ENCODE data around the gene SOCS3.

Gene SOCS3

DNA sequence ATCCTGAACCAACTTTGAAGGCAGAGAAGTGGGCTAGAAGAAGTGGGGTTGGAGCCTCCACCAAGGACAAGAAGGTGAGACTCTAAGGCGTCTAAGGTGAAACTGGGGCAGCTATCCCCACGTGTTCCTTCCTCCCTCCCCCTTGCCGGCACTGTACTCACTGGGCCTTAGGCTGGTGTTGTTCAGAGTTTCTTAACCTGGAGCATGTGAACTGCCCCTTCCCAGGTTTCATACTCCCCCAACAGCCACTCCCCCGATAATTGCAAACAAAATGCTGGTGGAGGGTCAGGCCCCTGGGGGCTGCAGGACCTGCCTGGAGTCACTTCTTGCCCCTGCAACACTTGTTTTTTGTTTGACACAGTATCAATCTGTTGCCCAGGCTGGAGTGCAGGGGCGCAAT, 7.3 kb upstream of the SOCS3 start:
- ATAC-seq (ENCODE audit: low read depth) (no peak), DNase-seq (ENCODE audit: low spot score in 2 of 2) (no peak)
- Mint-ChIP-seq H3K27me3 (peaks cover 9% of the 10 kb centered on the region), H3K27ac (no peak overlapping the region), H3K36me3 (no peaks in the 10 kb centered on the region), H3K4me3 (no peak overlapping the region), H3K4me1 (peaks cover 9% of the 10 kb centered on the region), H3K9me3 (no peaks in the 10 kb centered on the region)

DNA sequence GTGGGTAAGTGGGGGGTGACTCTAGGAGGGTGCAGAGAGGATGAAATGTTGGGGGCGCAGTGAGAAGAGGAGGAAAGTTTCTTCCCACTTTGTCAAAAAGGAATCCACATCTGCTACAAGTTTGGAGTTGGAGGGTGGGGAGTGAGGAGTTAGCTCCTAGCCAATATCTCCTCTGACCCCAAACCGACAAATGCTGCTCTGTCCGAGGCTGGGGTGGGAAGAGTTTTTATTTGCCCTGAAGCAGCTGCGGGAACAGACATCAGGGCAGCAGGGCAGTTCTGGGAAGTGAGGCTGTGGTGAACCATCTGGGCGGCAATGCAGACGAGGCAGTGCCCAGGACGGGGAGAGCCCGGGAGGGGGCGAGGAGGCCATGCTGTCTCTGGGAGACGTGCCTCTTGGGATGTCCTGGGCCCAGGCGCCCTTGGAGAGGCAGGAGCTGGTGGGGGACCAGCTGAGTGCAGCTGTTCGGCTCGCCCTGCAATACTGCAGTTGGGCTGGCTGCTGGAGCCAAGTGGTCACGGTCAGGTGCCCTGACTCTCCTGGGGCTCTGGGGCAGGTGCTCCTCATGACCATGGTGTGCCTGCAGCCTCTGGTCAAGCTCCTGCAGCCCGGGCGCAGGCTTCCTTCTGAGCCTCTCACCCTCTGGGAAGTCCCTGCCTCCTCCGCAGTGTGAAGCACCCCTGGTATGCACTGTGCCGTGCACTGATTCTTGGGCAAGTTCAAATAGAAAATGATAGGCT, 6.4 kb upstream of the SOCS3 start:
- Mint-ChIP-seq H3K27me3 (peaks cover 9% of the 10 kb centered on the region), H3K27ac (no peak overlapping the region), H3K36me3 (no peaks in the 10 kb centered on the region), H3K9me3 (no peaks in the 10 kb centered on the region), H3K4me1 (peaks cover 9% of the 10 kb centered on the region), H3K4me3 (no peak overlapping the region)
- DNase-seq (ENCODE audit: low spot score in 2 of 2) (no peak), ATAC-seq (ENCODE audit: low read depth) (peak; percentile 70)

DNA sequence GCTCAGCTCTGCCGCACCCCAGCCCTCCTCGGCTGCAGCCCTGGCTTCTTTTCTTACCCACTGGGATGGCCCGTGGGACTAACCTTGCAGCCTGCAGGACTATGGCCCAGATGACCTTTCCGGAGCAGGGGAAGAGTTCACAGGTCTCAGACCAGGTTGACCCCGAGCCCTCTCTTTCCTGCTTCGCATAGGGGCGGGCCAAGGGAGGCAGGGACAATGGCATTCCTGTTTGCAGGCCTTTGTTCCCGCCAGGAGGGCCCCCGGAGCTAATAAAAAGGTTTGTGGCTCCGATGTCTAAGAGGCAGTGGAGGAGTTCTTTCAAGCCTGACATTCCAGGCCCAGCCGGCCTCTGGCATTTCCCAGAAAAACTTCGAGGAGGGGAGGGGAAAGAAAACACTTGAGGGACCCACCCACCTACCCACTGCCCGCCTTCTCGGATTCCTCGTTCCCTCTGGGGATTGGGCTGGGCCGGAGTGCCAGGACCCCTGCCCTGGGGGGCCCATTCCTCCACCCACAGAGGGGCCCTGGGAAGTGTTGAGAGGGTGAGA, 5.8 kb upstream of the SOCS3 start:
- Mint-ChIP-seq H3K27me3 (peaks cover 9% of the 10 kb centered on the region), H3K9me3 (no peaks in the 10 kb centered on the region), H3K36me3 (no peaks in the 10 kb centered on the region), H3K4me1 (peaks cover 9% of the 10 kb centered on the region), H3K4me3 (no peak overlapping the region), H3K27ac (no peak overlapping the region)
- DNase-seq (ENCODE audit: low spot score in 2 of 2) (no peak), ATAC-seq (ENCODE audit: low read depth) (no peak)

DNA sequence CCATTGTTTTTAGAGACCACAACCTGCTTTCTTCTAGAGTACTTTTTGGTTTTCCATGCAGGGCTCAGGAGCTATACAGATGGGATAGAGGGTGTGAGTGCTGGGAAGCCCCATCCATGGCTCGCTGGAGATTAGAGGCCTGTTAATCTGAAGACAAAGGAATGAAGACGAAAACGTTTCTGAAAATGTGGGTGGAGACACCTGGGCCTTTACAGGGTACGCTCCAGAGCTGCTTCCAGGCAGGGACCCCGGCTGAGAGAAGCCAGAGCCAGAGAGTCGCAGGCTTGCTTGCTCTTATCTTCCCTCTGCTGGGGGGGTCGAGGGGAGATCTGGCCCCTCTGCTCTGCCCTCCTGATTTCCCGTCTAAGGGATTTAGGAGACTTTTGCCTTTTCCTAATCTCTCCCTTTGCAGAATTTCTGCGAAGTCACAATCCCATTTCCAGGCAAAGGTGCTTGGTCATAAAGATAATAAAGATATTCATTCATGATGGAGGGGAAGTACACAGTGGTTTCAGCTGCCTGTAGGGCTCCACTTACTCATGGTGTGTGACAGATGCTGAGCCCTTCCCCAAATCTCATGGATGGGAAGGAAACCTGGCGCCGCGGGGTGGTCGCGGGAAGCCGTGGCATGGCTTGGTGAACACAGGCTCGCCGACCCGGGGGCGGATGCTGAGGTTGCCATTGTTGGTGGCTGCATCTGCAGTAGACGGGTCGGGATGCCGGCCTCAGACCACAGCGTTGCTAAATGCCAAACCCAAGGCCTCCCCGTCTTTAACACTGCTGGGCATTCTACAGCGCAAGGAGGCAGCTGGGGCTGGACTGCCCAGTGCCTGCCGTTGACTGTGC, 4.8 kb upstream of the SOCS3 start:
- Mint-ChIP-seq H3K27ac (no peak overlapping the region), H3K4me3 (no peak overlapping the region), H3K36me3 (no peaks in the 10 kb centered on the region), H3K27me3 (peaks cover 9% of the 10 kb centered on the region), H3K4me1 (peaks cover 9% of the 10 kb centered on the region), H3K9me3 (no peaks in the 10 kb centered on the region)
- DNase-seq (ENCODE audit: low spot score in 2 of 2) (no peak), ATAC-seq (ENCODE audit: low read depth) (no peak)

DNA sequence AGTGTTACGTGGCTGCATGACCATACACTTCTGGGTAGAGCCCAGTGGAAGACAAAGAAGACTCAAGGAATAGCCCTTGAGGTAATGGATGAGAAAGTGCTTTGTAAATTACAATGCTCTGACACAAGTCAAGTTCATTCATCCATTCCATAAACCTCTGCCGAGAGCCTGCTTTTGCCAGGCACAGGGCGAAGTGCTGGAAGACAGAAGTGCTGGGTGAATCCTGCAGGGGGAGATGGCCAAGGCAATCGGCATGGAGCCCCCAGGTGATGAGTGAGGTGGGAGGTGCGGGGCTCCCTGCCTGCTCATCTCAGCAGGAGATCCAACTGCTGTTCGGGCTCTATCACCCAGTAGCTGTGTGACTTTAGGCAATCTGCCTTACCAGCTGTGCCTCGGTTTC, 2.8 kb upstream of the SOCS3 start:
- Mint-ChIP-seq H3K36me3 (no peaks in the 10 kb centered on the region), H3K27ac (no peak overlapping the region), H3K27me3 (peaks cover 9% of the 10 kb centered on the region), H3K9me3 (no peaks in the 10 kb centered on the region), H3K4me1 (peaks cover 15% of the 10 kb centered on the region), H3K4me3 (no peak overlapping the region)
- ATAC-seq (ENCODE audit: low read depth) (no peak), DNase-seq (ENCODE audit: low spot score in 2 of 2) (no peak)

DNA sequence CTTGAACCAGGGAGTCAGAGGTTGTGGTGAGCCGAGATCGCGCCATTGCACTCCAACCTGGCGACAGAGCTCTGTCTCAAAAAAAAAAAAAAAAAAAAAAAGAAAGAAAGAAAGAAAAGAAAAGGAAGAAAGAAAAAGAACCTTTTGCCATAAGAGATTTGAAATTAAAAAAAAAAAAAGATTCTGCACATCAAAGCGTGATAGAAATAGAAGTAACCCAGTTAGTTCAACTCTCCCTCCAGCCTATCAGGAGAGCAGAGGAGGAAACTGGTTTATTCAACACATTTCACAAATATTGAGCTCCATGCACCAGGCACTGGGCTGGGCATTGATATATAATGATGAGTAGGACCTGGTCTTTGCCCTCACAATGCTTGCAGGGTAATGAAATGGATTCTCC, 2.4 kb upstream of the SOCS3 start:
- Mint-ChIP-seq H3K36me3 (no peaks in the 10 kb centered on the region), H3K4me3 (no peak overlapping the region), H3K9me3 (no peaks in the 10 kb centered on the region), H3K27ac (no peak overlapping the region), H3K4me1 (peaks cover 17% of the 10 kb centered on the region), H3K27me3 (peaks cover 9% of the 10 kb centered on the region)
- DNase-seq (ENCODE audit: low spot score in 2 of 2) (no peak), ATAC-seq (ENCODE audit: low read depth) (no peak)

DNA sequence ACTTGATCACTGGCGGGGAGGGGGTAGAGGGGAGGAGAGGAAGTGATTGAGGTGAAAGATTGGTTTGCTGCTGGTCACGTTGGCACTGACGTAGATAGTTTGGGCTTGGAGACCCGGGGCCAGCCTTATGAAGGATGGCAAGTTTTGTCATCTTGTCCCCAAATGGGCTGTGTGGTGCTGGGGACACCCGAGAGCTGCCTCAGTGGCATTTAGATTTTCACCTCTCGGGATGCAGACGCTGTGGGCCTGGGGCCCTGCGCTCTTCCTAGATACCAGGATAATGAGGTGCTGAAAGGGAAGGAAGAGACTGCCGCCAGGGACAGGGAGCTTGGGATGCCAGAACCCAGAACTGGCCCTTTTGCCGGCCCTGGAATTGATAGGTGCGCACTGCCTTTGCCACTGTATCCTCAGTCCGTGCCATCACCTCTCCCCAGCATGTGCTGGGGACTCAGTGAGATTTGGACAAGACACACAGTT, 1.4 kb upstream of the SOCS3 start:
- no peak for DNase-seq (ENCODE audit: low spot score in 2 of 2)
- ATAC-seq (ENCODE audit: low read depth), result no peak
- Mint-ChIP-seq H3K4me3 (no peak overlapping the region), H3K36me3 (no peaks in the 10 kb centered on the region), H3K27ac (no peak overlapping the region), H3K9me3 (no peaks in the 10 kb centered on the region), H3K27me3 (peaks cover 9% of the 10 kb centered on the region), H3K4me1 (peaks cover 21% of the 10 kb centered on the region)

DNA sequence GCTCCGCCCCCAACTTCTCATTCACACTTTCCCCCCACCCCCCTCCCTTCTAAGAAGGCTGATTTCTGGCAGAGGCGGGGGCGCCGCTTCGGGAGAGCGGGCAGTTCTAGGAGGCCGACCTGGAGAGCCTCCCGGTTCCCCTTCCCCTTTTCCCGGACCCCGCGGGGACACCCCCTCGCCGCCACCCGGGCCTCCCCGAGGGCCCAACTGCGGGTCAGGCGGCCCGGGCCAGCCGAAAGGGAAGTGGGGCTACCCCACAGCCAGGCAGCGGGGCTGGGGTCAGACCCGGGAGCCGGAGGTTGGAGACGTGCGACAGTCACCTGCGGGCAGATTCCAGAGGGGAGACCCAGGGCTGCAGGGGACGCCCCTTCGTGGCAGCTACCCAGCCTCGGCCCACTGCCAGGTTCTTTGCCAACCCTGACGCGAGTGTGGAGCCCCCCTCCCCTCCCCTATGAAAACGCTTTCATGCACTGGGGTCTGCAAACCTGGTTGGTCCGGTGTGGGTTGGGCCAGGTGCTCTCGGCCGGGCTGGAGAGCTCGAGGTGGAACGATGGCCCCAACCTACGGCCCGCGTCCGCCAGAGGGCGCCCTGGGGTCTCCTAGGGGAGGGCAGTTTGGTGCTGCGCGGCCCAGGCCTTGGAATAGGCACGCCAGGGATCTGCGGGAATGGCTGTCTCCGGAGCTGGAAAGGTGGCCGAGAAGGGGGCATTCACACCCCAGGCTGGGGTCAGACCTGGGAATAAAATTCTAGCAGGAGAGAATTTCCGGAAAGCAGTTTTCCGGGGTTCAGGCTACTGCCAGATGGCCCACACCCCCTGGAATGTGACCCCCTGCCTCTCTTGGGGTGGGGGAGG, 721 bp upstream of the SOCS3 start:
- peaks cover 24% of the 10 kb centered on the region for H3K4me1 Mint-ChIP-seq
- H3K27ac Mint-ChIP-seq, result peak overlapping the region; percentile 84
- DNase-seq (ENCODE audit: low spot score in 2 of 2) (peak; percentile 92 to 98), ATAC-seq (ENCODE audit: low read depth) (peak; percentile 33)
- no peaks in the 10 kb centered on the region for H3K9me3 Mint-ChIP-seq
- no peaks in the 10 kb centered on the region for H3K36me3 Mint-ChIP-seq
- peak overlapping the region; percentile 87 for H3K4me3 Mint-ChIP-seq
- H3K27me3 Mint-ChIP-seq, result peaks cover 5% of the 10 kb centered on the region

DNA sequence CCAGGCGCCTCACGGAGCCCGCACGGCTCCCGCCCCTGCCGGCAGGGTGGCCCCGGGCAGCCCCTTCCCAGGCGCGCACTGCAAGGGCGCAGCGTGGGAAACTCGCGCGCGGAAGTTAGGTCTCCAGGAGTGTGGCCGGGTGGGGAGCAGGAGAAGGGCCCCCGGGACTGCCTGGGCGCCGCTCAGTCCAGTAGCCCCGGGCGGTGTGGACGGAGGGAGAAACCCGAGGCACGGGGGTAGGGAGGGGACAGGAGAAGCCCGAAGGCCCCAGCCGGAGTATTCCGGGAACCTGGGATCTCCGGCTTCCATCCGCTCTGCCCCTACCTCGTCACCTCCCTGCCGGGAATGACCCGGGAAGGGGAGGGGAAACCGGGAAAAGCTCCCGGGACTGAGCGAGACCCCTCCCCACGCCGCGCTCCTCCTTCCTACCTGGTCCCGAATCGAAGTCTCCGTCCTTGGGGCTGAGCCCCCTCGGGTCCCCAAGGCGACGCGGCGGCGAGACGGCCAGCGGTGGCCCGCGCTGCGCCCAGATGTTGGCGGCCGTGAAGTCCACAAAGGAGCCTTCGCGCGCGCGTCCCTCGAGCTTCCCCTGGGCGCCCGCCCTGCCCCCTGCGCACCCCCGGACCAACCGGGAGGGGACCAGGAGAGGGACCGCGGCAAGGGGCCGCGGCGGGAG, 418 bp downstream of the SOCS3 start:
- peak overlapping the region; percentile 45 for H3K27ac Mint-ChIP-seq
- peaks cover 30% of the 10 kb centered on the region for H3K4me1 Mint-ChIP-seq

DNA sequence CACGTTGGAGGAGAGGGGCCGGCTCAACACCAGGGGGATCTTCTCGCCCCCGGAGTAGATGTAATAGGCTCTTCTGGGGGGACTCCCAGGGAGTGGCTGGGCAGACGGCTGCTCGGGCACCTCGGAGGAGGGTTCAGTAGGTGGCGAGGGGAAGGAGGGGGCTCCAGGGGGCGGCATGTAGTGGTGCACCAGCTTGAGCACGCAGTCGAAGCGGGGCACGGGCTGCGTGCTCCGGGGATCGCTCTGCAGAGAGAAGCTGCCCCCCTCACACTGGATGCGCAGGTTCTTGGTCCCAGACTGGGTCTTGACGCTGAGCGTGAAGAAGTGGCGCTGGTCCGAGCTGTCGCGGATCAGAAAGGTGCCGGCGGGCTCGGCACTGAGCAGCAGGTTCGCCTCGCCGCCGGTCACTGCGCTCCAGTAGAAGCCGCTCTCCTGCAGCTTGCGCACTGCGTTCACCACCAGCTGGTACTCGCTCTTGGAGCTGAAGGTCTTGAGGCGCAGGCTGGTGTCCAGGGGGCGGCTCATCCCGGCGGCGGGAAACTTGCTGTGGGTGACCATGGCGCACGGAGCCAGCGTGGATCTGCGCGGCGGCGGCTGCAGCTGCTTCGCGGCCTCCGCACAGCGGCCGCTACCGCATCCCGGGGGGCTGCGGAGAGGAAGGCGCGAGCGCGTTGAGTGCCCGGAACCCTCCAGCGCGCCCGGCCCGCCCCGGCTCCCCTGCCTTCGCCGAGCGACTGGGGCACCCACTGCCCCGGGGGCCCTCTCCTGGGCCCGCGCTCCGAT, 1.1 kb downstream of the SOCS3 start:
- Mint-ChIP-seq H3K27me3 (peaks cover 4% of the 10 kb centered on the region), H3K9me3 (no peaks in the 10 kb centered on the region), H3K36me3 (no peaks in the 10 kb centered on the region), H3K27ac (peak overlapping the region; percentile 91), H3K4me3 (peak overlapping the region; percentile 75), H3K4me1 (peaks cover 27% of the 10 kb centered on the region)
- DNase-seq (ENCODE audit: low spot score in 2 of 2) (no peak), ATAC-seq (ENCODE audit: low read depth) (no peak)

More for the DNA sequence above, 418 bp downstream of the SOCS3 start:
- DNase-seq (ENCODE audit: low spot score in 2 of 2) (no peak), ATAC-seq (ENCODE audit: low read depth) (no peak)
- peak overlapping the region; percentile 75 for H3K4me3 Mint-ChIP-seq
- no peaks in the 10 kb centered on the region for H3K36me3 Mint-ChIP-seq
- no peaks in the 10 kb centered on the region for H3K9me3 Mint-ChIP-seq
- H3K27me3 Mint-ChIP-seq, result peaks cover 5% of the 10 kb centered on the region

DNA sequence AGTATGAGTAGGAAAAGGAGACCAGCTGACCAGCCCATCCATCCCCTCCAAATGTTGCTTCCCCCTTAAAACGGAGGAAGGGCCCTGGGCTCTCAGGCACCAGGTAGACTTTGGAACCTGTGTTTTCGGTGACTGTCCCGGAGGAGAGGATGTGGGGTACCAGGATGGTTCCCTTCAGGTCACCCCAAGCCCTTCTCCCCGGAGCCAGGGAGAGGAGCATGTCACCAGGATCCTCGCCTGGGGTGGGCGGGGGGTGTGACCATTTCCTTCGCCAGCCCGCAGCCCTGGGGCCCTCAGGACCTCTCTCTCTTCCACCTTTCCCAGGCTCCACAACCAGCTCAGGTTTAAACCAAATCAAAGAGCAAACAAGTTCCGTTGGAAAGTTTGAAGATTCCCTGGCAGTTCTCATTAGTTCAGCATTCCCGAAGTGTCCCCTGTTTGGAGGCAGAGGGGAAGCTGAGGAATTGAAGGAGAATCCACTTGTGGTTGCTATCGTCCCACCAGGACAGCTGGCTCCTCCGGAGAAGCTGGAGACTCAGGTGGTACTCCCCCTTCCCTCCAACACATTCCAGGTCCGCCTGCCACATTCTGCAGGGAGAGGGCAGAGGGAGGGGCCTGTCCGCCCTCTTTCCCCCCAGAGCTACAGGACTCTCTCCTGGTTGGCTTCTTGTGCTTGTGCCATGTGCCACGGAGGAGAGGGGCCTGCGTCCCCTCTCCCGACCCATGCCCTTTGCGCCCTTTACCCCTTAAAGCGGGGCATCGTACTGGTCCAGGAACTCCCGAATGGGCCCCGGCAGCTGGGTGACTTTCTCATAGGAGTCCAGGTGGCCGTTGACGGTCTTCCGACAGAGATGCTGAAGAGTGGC, 2.0 kb downstream of the SOCS3 start:
- Mint-ChIP-seq H3K9me3 (no peaks in the 10 kb centered on the region), H3K27ac (peak overlapping the region; percentile 91), H3K4me1 (peaks cover 30% of the 10 kb centered on the region), H3K4me3 (peak overlapping the region; percentile 75), H3K36me3 (no peaks in the 10 kb centered on the region), H3K27me3 (peaks cover under 1% of the 10 kb centered on the region)
- no peak for DNase-seq (ENCODE audit: low spot score in 2 of 2)
- ATAC-seq (ENCODE audit: low read depth), result no peak

DNA sequence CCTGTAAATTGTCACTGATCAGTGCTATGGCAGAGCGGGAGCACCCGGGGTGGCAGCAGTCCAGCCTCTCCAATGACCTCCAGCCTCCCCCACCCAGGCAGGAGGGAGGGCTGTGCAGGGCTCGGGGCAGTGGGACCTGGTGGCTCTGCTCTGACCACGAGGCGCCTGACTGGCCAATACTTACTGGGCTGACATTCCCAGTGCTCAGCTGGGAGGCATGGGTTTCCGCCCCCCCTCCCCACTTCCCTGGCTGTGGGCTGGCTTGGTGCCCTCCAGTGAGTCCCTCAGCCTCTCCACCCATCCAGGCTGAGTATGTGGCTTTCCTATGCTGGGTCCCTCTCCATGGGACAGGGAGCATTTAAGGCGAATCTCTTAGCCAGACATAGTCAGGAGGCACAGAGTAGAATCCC, 2.7 kb downstream of the SOCS3 start:
- peak overlapping the region; percentile 91 for H3K27ac Mint-ChIP-seq
- H3K9me3 Mint-ChIP-seq, result no peaks in the 10 kb centered on the region
- no peaks in the 10 kb centered on the region for H3K36me3 Mint-ChIP-seq
- DNase-seq (ENCODE audit: low spot score in 2 of 2), result no peak
- ATAC-seq (ENCODE audit: low read depth), result no peak
- H3K27me3 Mint-ChIP-seq, result no peaks in the 10 kb centered on the region
- peak overlapping the region; percentile 58 for H3K4me3 Mint-ChIP-seq
- peaks cover 32% of the 10 kb centered on the region for H3K4me1 Mint-ChIP-seq

Data from memory B cell (primary cell).